Ascending aorta (tissue), 2 donors: ENCODE data around the gene LMNA. TPM values are rescaled to one million over a fixed set of nuclear protein-coding genes. Genes with fewer than 3 reads are reported as not detected.

Source experiments
- DNase-seq, 2 donors: peaks; one replicate each; pipeline ENCODE4 v3.0.0-alpha.2; 2019; ENCODE audit warnings: low spot score in 2 of 2
- H3K27ac ChIP-seq, 2 donors: fragments of 200-600 bp; sonication (generic); one replicate each; pipeline ENCODE4 v1.5.1; 2016 to 2017; ENCODE audit warnings: mild to moderate bottlenecking in 1 of 2
- H3K27me3 ChIP-seq: fragments of 200-600 bp; sonication (generic); one replicate; pipeline ENCODE4 v1.5.1; 2017
- H3K36me3 ChIP-seq, 2 donors: fragments of 200-600 bp; sonication (generic); one replicate each; pipeline ENCODE4 v1.5.1; 2016
- H3K4me1 ChIP-seq, 2 donors: fragments of 200-600 bp; sonication (generic); one replicate each; pipeline ENCODE4 v1.5.1; 2016 to 2017; ENCODE audit warnings: mild to moderate bottlenecking in 1 of 2
- H3K4me3 ChIP-seq, 2 donors: fragments of 200-600 bp; sonication (generic); one replicate each; pipeline ENCODE4 v1.5.1; 2016 to 2017; ENCODE audit warnings: mild to moderate bottlenecking in 1 of 2
- H3K9me3 ChIP-seq, 2 donors: fragments of 200-600 bp; sonication (generic); one replicate each; pipeline ENCODE4 v1.5.1; 2016
- intact Hi-C: fragments of 100-400 bp; cut with DNase I; formaldehyde crosslinking; loops from one replicate; pipeline ENCODE4 v1.15.1; 2023
- total RNA-seq: library from RNA; depleted of rRNA; stranded (reverse); fragments of >200 nt; gene quantifications from one replicate; pipeline ENCODE4 v1.1.0, GENCODE V29; 2016
- TF ChIP-seq, protein P1 (sequence below), 3 experiments: fragments of 200-600 bp in 2 of 3; fragments of 450-650 bp in 1 of 3; sonication (generic) in 2 of 3; IDR thresholded peaks; one replicate each; pipeline ENCODE4 v1.5.1; 2016 to 2019; ENCODE audit warnings: antibody characterized with exemption in 3 of 3, mild to moderate bottlenecking in 1 of 3, moderate library complexity in 1 of 3

The LMNA gene
- total RNA-seq, 1 donor from 2014 or later: 783 TPM

GRCh38 chr1:156146769-156147405 lies 32.4 kb downstream of the LMNA start:
- Histone ChIP-seq H3K4me1 (peaks cover 12 to 15% of the 10 kb centered on the region in 2 donors), H3K4me3 (no peak overlapping the region), H3K36me3 (no peaks in the 10 kb centered on the region), H3K27me3 (no peaks in the 10 kb centered on the region), H3K9me3 (no peaks in the 10 kb centered on the region), H3K27ac (no peak overlapping the region)
- intact Hi-C loops: loop anchor here (2.0 to 10.0 kb wide), 5 partner anchors 14 to 192 kb away; partner anchors contain the start of genes PMF1 and SLC25A44
- TF ChIP-seq, protein P1, sequence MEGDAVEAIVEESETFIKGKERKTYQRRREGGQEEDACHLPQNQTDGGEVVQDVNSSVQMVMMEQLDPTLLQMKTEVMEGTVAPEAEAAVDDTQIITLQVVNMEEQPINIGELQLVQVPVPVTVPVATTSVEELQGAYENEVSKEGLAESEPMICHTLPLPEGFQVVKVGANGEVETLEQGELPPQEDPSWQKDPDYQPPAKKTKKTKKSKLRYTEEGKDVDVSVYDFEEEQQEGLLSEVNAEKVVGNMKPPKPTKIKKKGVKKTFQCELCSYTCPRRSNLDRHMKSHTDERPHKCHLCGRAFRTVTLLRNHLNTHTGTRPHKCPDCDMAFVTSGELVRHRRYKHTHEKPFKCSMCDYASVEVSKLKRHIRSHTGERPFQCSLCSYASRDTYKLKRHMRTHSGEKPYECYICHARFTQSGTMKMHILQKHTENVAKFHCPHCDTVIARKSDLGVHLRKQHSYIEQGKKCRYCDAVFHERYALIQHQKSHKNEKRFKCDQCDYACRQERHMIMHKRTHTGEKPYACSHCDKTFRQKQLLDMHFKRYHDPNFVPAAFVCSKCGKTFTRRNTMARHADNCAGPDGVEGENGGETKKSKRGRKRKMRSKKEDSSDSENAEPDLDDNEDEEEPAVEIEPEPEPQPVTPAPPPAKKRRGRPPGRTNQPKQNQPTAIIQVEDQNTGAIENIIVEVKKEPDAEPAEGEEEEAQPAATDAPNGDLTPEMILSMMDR (IDR thresholded peaks at IDR 0.05): no peak
- DNase-seq: peak in 1 of 2 donors; percentile 71

DNA sequence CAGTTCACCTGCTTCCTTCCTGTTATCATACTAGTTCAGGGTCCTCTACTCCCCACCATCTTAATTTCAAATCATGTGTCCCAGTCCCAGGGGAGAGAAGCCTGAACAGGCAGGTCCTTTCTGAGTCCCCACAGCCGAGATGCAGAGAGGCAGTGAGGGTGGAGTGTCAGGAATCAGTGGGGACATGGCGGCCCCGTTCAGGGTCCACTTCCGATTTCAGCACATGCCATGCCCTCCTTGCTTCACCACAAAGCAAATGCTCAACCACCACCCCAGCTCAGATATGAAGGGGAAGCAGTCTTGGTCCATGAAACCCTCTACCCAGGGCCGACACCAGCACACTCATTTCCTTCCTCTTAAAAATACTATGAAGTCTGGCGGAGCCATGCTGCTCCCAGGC lies 33.7 kb downstream of the LMNA start:
- Histone ChIP-seq H3K27me3 (no peaks in the 10 kb centered on the region), H3K27ac (no peak overlapping the region), H3K9me3 (no peaks in the 10 kb centered on the region), H3K36me3 (no peaks in the 10 kb centered on the region), H3K4me3 (no peak overlapping the region), H3K4me1 (peaks cover 12 to 15% of the 10 kb centered on the region in 2 donors)
- no peak for DNase-seq
- TF ChIP-seq, protein P1 (IDR thresholded peaks at IDR 0.05): no peak
- intact Hi-C loops: loop anchor here (5.0 to 10.0 kb wide), 2 partner anchors 44 to 193 kb away; partner anchors contain the start of gene SLC25A44

GRCh38 chr1:156149374-156150332 lies 35.1 kb downstream of the LMNA start:
- no peak for DNase-seq
- Histone ChIP-seq H3K4me3 (no peak overlapping the region), H3K36me3 (no peaks in the 10 kb centered on the region), H3K4me1 (peaks cover 12 to 15% of the 10 kb centered on the region in 2 donors), H3K27ac (no peak overlapping the region), H3K27me3 (no peaks in the 10 kb centered on the region), H3K9me3 (no peaks in the 10 kb centered on the region)
- TF ChIP-seq, protein P1 (IDR thresholded peaks at IDR 0.05): no peak
- intact Hi-C loops: loop anchor here (5.0 to 10.0 kb wide), 2 partner anchors 43 to 195 kb away; partner anchors contain the start of gene SLC25A44

GRCh38 chr1:156150333-156151011 lies 36.0 kb downstream of the LMNA start:
- Histone ChIP-seq H3K27ac (peak overlapping the region in 1 of 2 donors; percentile 59), H3K36me3 (no peaks in the 10 kb centered on the region), H3K4me1 (peaks cover 12 to 15% of the 10 kb centered on the region in 2 donors), H3K9me3 (no peaks in the 10 kb centered on the region), H3K27me3 (no peaks in the 10 kb centered on the region), H3K4me3 (no peak overlapping the region)
- intact Hi-C loops: no loop called here
- TF ChIP-seq, protein P1 (IDR thresholded peaks at IDR 0.05): no peak
- no peak for DNase-seq

- Histone ChIP-seq H3K27me3 (no peaks in the 10 kb centered on the region), H3K4me3 (no peak overlapping the region), H3K27ac (peak overlapping the region in 1 of 2 donors; percentile 59), H3K4me1 (peaks cover 11 to 14% of the 10 kb centered on the region in 2 donors), H3K9me3 (no peaks in the 10 kb centered on the region), H3K36me3 (no peaks in the 10 kb centered on the region)
- DNase-seq: peak; percentile 55 to 78
- intact Hi-C loops: no loop called here
- TF ChIP-seq, protein P1 (IDR thresholded peaks at IDR 0.05): no peak
Measured at GRCh38 chr1:156151093-156151688, 36.7 kb downstream of the LMNA start.
